Hepatocyte (in vitro differentiated cells): ENCODE measurements around the gene PHAF1.

Experiments used
- EZH2 ChIP-seq: fragments of 200-600 bp; sonication (generic); IDR thresholded peaks from 2 replicates; pipeline ENCODE4 v1.6.1; 2016; ENCODE audit warnings: antibody characterized with exemption, mild to moderate bottlenecking, borderline replicate concordance
- EZH2phosphoT487 ChIP-seq: fragments of 200-600 bp; sonication (generic); IDR thresholded peaks from one replicate; pipeline ENCODE4 v1.6.1; 2018; ENCODE audit warnings: antibody characterized with exemption, mild to moderate bottlenecking, low read depth, moderate library complexity; ENCODE audit not compliant: unreplicated experiment, severe bottlenecking
- TF ChIP-seq, protein P1 (sequence below): fragments of 200-600 bp; sonication (generic); IDR thresholded peaks from 2 replicates; pipeline ENCODE4 v1.5.1; 2016; ENCODE audit warnings: antibody characterized with exemption, mild to moderate bottlenecking; ENCODE audit not compliant: poor library complexity

DNA sequence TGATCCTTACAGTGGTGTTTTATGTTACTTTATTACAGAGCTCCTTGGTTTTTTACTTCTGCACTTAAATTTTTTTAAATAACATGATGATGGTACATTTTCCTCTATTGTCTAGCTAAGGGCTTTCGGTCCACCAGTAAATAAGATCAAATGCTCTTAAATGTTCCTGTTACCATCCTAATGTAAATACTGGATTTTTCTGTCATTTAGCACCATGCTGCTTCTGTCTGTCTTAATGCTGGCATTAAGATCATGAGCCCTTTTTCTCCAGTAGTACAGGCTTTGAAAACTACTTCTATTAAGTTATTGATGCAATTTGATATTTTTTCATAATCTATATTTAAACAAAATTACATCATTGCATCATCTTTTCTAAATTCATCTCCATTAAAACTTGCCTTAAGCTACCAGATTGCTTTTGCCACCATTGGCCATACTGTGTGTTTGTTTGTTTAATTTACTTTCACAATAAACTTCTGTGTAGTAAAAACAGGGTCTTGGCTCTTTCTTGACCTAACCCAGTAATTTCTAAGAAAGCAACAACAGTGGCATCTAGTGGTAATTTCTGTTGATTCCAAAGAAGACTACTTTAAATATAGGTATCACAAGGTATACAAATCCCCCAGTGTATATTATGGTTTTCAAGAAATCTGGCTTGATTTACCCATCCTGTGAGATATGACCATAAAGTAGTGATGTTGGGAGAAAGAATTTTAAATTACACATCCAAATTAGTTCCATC lies 9.0 kb upstream of the PHAF1 start:
- TF ChIP-seq EZH2 (no peak), EZH2phosphoT487 (no peak)
- TF ChIP-seq, protein P1, sequence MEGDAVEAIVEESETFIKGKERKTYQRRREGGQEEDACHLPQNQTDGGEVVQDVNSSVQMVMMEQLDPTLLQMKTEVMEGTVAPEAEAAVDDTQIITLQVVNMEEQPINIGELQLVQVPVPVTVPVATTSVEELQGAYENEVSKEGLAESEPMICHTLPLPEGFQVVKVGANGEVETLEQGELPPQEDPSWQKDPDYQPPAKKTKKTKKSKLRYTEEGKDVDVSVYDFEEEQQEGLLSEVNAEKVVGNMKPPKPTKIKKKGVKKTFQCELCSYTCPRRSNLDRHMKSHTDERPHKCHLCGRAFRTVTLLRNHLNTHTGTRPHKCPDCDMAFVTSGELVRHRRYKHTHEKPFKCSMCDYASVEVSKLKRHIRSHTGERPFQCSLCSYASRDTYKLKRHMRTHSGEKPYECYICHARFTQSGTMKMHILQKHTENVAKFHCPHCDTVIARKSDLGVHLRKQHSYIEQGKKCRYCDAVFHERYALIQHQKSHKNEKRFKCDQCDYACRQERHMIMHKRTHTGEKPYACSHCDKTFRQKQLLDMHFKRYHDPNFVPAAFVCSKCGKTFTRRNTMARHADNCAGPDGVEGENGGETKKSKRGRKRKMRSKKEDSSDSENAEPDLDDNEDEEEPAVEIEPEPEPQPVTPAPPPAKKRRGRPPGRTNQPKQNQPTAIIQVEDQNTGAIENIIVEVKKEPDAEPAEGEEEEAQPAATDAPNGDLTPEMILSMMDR, result peak; percentile 50
